Measurements from ENCODE around the gene HCN2. TPM values are rescaled to one million over a fixed set of nuclear protein-coding genes. Genes with fewer than 3 reads are reported as not detected.

The HCN2 gene
- total and polyA plus RNA-seq, 8 donors: 0.06 to 0.50 (median 0.17) TPM

DNA sequence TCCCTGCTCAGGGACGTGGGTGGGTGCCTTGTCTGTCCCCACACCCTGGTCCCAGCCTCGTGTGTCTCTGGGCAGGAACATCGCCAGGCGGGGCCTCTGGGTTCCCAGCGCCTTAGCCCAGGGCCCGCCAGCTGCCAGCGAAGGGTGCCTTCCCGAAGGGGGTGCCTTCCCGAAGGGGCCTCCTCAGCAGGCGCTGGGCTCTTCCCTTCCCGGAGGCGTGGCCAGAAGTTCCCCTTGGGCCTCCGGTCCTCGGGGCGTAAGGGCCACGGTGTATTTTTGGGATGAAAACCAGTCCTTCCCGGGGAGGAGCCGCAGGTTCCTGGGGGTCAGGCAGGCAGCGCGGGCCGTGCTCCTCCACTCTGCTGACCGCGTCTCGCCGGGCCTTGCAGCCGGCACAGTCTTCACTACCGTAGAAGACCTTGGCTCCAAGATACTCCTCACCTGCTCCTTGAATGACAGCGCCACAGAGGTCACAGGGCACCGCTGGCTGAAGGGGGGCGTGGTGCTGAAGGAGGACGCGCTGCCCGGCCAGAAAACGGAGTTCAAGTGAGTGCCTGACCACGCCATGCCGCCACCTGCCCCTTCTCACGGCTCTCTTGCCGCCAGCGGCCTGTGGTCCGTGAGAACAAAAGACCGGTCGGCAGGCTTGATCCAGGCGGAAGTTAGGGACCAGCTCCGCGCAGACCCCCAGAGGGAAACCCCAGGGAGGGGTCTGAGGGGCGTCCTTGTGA is 10.4 kb upstream of the HCN2 start:
- ATAC-seq: no peak
- peaks cover 0 to 2% of the 10 kb centered on the region in 2 donors for H3K27me3 ChIP-seq
- DNase-seq: peak in 1 of 4 donors; percentile 68
- intact Hi-C loops (cut with DNase I): no loop called here
- H3K9me3 ChIP-seq: no peaks in the 10 kb centered on the region
- no peak overlapping the region for H3K27ac ChIP-seq
- peaks cover 11 to 30% of the 10 kb centered on the region in 2 donors for H3K4me1 ChIP-seq
- TF ChIP-seq, protein P1, sequence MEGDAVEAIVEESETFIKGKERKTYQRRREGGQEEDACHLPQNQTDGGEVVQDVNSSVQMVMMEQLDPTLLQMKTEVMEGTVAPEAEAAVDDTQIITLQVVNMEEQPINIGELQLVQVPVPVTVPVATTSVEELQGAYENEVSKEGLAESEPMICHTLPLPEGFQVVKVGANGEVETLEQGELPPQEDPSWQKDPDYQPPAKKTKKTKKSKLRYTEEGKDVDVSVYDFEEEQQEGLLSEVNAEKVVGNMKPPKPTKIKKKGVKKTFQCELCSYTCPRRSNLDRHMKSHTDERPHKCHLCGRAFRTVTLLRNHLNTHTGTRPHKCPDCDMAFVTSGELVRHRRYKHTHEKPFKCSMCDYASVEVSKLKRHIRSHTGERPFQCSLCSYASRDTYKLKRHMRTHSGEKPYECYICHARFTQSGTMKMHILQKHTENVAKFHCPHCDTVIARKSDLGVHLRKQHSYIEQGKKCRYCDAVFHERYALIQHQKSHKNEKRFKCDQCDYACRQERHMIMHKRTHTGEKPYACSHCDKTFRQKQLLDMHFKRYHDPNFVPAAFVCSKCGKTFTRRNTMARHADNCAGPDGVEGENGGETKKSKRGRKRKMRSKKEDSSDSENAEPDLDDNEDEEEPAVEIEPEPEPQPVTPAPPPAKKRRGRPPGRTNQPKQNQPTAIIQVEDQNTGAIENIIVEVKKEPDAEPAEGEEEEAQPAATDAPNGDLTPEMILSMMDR (IDR thresholded peaks at IDR 0.05): no peak
- H3K4me3 ChIP-seq: no peak overlapping the region
- H3K36me3 ChIP-seq: peaks cover 0 to 62% of the 10 kb centered on the region in 2 donors

DNA sequence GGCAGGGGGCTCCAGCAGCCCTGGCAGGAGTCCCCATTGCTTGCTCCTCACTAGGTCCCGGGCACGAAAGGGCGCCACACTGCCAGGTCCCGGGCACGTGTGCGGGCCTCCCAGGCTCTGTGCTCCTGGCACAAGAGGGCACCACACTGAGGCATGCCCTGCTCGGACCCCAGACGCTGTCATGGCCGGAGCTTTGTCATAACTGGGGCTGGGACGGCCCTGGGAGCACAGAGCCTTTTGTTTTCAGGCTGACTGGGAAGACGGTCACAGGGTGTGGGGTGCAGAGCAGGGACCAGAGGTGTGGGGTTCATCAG is 9.9 kb upstream of the HCN2 start:
- peaks cover 11 to 28% of the 10 kb centered on the region in 2 donors for H3K4me1 ChIP-seq
- TF ChIP-seq, protein P1 (IDR thresholded peaks at IDR 0.05): no peak
- DNase-seq (peak in 1 of 4 donors; percentile 55), ATAC-seq (no peak)
- H3K27ac ChIP-seq: no peak overlapping the region
- H3K4me3 ChIP-seq: no peak overlapping the region
- no peaks in the 10 kb centered on the region for H3K9me3 ChIP-seq
- intact Hi-C loops (cut with DNase I): no loop called here
- H3K36me3 ChIP-seq: peaks cover 0 to 62% of the 10 kb centered on the region in 2 donors
- H3K27me3 ChIP-seq: peaks cover 0 to 7% of the 10 kb centered on the region in 2 donors

DNA sequence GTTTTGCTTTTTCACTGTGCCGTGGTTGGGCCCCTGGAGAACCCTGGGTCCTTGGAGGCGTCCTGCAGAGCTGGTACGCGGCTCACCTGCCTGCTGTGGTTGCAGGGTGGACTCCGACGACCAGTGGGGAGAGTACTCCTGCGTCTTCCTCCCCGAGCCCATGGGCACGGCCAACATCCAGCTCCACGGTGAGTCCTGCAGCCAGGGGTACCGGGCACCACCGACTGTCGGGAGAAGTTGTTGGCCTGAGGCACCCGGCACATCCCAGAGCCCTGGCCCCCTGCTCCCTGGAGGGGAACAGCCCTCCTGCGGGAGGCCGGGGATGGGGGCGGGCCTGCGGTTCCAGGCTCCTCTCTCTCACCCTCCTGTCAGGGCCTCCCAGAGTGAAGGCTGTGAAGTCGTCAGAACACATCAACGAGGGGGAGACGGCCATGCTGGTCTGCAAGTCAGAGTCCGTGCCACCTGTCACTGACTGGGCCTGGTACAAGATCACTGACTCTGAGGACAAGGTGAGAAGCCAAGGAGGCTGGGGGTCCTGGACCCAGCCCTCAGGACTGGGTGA is 9.3 kb upstream of the HCN2 start:
- H3K27ac ChIP-seq: no peak overlapping the region
- H3K27me3 ChIP-seq: peaks cover 0 to 12% of the 10 kb centered on the region in 2 donors
- no peaks in the 10 kb centered on the region for H3K9me3 ChIP-seq
- H3K4me1 ChIP-seq: peaks cover 8 to 23% of the 10 kb centered on the region in 2 donors
- TF ChIP-seq, protein P1 (IDR thresholded peaks at IDR 0.05): no peak
- ATAC-seq (no peak), DNase-seq (peak in 1 of 4 donors; percentile 77)
- intact Hi-C loops (cut with DNase I): no loop called here
- peaks cover 0 to 62% of the 10 kb centered on the region in 2 donors for H3K36me3 ChIP-seq
- no peak overlapping the region for H3K4me3 ChIP-seq

DNA sequence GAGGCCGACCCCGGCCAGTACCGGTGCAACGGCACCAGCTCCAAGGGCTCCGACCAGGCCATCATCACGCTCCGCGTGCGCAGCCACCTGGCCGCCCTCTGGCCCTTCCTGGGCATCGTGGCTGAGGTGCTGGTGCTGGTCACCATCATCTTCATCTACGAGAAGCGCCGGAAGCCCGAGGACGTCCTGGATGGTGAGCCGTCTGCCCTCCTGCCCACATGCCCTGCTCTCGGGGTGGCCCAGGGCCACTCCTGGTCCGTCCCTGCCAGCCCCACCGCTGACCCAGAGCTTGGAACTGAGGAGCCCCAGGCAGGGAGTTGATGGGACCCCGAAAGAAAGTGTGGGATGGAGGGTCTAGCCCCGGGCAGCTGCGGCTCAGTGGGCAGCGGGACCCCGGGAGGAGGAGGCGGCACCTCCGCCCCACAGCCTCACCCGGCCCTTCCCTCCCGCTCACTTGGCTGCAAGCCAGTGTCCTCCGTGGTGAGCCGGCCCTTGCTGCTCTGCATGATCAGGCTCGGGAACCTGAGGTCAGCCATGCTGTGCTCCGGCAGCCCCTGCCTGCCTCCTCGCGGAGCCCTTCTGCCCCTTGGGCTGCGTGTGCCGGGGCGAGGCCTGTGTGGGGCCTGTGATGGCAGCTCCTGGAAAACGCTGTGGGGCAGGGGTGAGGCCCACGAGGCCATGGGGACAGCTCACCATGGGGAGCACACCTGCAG is 8.1 kb upstream of the HCN2 start:
- no peaks in the 10 kb centered on the region for H3K9me3 ChIP-seq
- TF ChIP-seq, protein P1 (IDR thresholded peaks at IDR 0.05): no peak
- H3K27me3 ChIP-seq: peaks cover 0 to 24% of the 10 kb centered on the region in 2 donors
- H3K36me3 ChIP-seq: peaks cover 0 to 62% of the 10 kb centered on the region in 2 donors
- peak in 1 of 4 donors; percentile 69 for DNase-seq
- no peak overlapping the region for H3K4me3 ChIP-seq
- ATAC-seq: no peak
- H3K4me1 ChIP-seq: peaks cover 0 to 11% of the 10 kb centered on the region in 2 donors
- no peak overlapping the region for H3K27ac ChIP-seq
- intact Hi-C loops (cut with DNase I): no loop called here

Measured in left lung (tissue), 10 donors.